ENCODE measurements around the gene OR10C1.
"Not testable (repeated sequence)": the region's sequence is repeated elsewhere in the genome, so short reads cannot be mapped to it uniquely, and the experiment has no call there.

The OR10C1 gene

GRCh38 chr6:29439006-29439405 is at the start of gene OR10C1:
Gene OR10C1 (plus strand): TSS chr6:29439306. CDS start chr6:29440016, 710 bp downstream.
- no peak for DNase-seq

GRCh38 chr6:29395331-29395730 is 43.8 kb upstream of the OR10C1 start, which contains the start of gene OR12D2:
Gene OR12D2 (plus strand): TSS chr6:29395631. CDS start chr6:29396700, 1,069 bp downstream.
- DNase-seq, result no peak

- DNase-seq, result no peak
Observed at GRCh38 chr6:29399525-29399924, 39.6 kb upstream of the OR10C1 start.

GRCh38 chr6:29403801-29404200 is 35.3 kb upstream of the OR10C1 start:
- no peak for DNase-seq

GRCh38 chr6:29414588-29414987 is 24.5 kb upstream of the OR10C1 start, which contains the start of gene OR12D1:
Gene OR12D1 (plus strand): TSS chr6:29414928.
- no peak for DNase-seq

- DNase-seq, result no peak
Observed at GRCh38 chr6:29419516-29419915, 19.6 kb upstream of the OR10C1 start.

- DNase-seq, result no peak
Observed at GRCh38 chr6:29424168-29424567, 14.9 kb upstream of the OR10C1 start.

- no peak for DNase-seq
Observed at GRCh38 chr6:29424575-29424974, 14.5 kb upstream of the OR10C1 start.

- no peak for DNase-seq
Observed at GRCh38 chr6:29425075-29425474, 14.0 kb upstream of the OR10C1 start.

GRCh38 chr6:29426654-29427053 is 12.5 kb upstream of the OR10C1 start:
- DNase-seq, result no peak

GRCh38 chr6:29436730-29437129 is 2.4 kb upstream of the OR10C1 start:
- DNase-seq, result not testable (repeated sequence)

- DNase-seq, result no peak
Observed at GRCh38 chr6:29442719-29443118, 3.6 kb downstream of the OR10C1 start.

GRCh38 chr6:29444031-29444430 is 4.9 kb downstream of the OR10C1 start:
- not testable (repeated sequence) for DNase-seq

- DNase-seq, result no peak
Observed at GRCh38 chr6:29447670-29448069, 8.6 kb downstream of the OR10C1 start.

GRCh38 chr6:29451471-29452193 is 12.5 kb downstream of the OR10C1 start:
- DNase-seq, result no peak

GRCh38 chr6:29456971-29457370 is 17.9 kb downstream of the OR10C1 start, which contains the start of the genes OR11A1 and OR2H1:
Gene OR11A1 (minus strand): TSS chr6:29457071. CDS start chr6:29427641, 29,430 bp downstream.
Gene OR2H1 (plus strand): TSS chr6:29457155. CDS start chr6:29461770, 4,615 bp downstream.
- DNase-seq, result no peak

- DNase-seq, result no peak
Observed at GRCh38 chr6:29461021-29461814, 22.1 kb downstream of the OR10C1 start.

- no peak for DNase-seq
Observed at GRCh38 chr6:29462022-29462421, 22.9 kb downstream of the OR10C1 start.

- no peak for DNase-seq
Observed at GRCh38 chr6:29465279-29465678, 26.2 kb downstream of the OR10C1 start.

- DNase-seq, result no peak
Observed at GRCh38 chr6:29465801-29466200, 26.7 kb downstream of the OR10C1 start.

- no peak for DNase-seq
Observed at GRCh38 chr6:29466241-29466640, 27.1 kb downstream of the OR10C1 start.

- no peak for DNase-seq
Observed at GRCh38 chr6:29474996-29475395, 35.9 kb downstream of the OR10C1 start.

GRCh38 chr6:29477923-29478450 is 38.9 kb downstream of the OR10C1 start:
- no peak for DNase-seq

- no peak for DNase-seq
Observed at GRCh38 chr6:29478740-29479139, 39.6 kb downstream of the OR10C1 start.

Measured in CD4-positive, alpha-beta T cell treated with Interleukin-15 for 1 hour (primary cell).